ENCODE data around the gene NPHS1.

DNA sequence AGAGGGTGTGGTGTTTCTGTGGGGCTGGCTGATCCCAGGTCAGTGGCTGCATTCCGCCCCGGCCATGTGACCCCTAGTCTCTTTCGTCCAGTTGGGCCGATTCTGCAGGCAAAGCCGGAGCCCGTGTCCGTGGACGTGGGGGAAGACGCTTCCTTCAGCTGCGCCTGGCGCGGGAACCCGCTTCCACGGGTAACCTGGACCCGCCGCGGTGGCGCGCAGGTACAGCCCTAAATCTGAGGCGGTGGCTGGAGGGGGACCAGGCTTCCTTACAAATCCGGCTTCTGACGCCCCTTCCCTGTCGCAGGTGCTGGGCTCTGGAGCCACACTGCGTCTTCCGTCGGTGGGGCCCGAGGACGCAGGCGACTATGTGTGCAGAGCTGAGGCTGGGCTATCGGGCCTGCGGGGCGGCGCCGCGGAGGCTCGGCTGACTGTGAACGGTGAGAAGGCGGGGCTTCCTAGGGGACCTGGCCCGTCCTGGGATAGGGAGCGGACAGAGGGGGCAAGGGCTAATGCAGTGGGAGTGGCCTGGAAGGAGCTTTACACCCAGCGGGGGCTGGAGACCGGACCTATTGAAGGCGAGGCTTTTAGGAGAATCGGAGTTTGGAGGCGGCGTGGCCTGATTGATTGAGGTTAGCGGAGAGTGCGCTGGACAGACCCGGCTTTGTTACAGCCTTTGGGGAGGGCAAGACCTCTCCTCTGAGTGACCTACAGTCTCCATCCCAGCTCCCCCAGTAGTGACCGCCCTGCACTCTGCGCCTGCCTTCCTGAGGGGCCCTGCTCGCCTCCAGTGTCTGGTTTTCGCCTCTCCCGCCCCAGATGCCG is 8.7 kb upstream of the NPHS1 start:
- no peak for TF ChIP-seq YY1 (IDR thresholded peaks at IDR 0.05)
- TF ChIP-seq, protein P1, sequence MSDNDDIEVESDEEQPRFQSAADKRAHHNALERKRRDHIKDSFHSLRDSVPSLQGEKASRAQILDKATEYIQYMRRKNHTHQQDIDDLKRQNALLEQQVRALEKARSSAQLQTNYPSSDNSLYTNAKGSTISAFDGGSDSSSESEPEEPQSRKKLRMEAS (IDR thresholded peaks at IDR 0.05) = no peak
- TF ChIP-seq, protein P2, sequence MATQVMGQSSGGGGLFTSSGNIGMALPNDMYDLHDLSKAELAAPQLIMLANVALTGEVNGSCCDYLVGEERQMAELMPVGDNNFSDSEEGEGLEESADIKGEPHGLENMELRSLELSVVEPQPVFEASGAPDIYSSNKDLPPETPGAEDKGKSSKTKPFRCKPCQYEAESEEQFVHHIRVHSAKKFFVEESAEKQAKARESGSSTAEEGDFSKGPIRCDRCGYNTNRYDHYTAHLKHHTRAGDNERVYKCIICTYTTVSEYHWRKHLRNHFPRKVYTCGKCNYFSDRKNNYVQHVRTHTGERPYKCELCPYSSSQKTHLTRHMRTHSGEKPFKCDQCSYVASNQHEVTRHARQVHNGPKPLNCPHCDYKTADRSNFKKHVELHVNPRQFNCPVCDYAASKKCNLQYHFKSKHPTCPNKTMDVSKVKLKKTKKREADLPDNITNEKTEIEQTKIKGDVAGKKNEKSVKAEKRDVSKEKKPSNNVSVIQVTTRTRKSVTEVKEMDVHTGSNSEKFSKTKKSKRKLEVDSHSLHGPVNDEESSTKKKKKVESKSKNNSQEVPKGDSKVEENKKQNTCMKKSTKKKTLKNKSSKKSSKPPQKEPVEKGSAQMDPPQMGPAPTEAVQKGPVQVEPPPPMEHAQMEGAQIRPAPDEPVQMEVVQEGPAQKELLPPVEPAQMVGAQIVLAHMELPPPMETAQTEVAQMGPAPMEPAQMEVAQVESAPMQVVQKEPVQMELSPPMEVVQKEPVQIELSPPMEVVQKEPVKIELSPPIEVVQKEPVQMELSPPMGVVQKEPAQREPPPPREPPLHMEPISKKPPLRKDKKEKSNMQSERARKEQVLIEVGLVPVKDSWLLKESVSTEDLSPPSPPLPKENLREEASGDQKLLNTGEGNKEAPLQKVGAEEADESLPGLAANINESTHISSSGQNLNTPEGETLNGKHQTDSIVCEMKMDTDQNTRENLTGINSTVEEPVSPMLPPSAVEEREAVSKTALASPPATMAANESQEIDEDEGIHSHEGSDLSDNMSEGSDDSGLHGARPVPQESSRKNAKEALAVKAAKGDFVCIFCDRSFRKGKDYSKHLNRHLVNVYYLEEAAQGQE (IDR thresholded peaks at IDR 0.05) = no peak
- TF ChIP-seq, protein P3, sequence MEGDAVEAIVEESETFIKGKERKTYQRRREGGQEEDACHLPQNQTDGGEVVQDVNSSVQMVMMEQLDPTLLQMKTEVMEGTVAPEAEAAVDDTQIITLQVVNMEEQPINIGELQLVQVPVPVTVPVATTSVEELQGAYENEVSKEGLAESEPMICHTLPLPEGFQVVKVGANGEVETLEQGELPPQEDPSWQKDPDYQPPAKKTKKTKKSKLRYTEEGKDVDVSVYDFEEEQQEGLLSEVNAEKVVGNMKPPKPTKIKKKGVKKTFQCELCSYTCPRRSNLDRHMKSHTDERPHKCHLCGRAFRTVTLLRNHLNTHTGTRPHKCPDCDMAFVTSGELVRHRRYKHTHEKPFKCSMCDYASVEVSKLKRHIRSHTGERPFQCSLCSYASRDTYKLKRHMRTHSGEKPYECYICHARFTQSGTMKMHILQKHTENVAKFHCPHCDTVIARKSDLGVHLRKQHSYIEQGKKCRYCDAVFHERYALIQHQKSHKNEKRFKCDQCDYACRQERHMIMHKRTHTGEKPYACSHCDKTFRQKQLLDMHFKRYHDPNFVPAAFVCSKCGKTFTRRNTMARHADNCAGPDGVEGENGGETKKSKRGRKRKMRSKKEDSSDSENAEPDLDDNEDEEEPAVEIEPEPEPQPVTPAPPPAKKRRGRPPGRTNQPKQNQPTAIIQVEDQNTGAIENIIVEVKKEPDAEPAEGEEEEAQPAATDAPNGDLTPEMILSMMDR (IDR thresholded peaks at IDR 0.05; ENCODE audit: low read depth, low read length, missing input control) = no peak
- TF ChIP-seq RAD21 (IDR thresholded peaks at IDR 0.05) = no peak
- no peak for TF ChIP-seq TAF1 (conservative IDR thresholded peaks at IDR 0.05)
- TF ChIP-seq RXRA (IDR thresholded peaks at IDR 0.05) = no peak
- TF ChIP-seq GABPA (IDR thresholded peaks at IDR 0.05 in 1 of 2, conservative IDR thresholded peaks at IDR 0.05 in 1 of 2) = no peak
- TF ChIP-seq JUND (IDR thresholded peaks at IDR 0.05) = no peak

All from liver (tissue), 3 donors.